ENCODE data around the gene LILRB3.
"Not testable (repeated sequence)": the region's sequence is repeated elsewhere in the genome, so short reads cannot be mapped to it uniquely, and the experiment has no call there.

Gene LILRB3

GRCh38 chr19:54211235-54211634 is 11.6 kb downstream of the LILRB3 start:
- no peak for DNase-seq (ENCODE audit: low read depth in 2 of 2, low spot score in 1 of 2)

DNA sequence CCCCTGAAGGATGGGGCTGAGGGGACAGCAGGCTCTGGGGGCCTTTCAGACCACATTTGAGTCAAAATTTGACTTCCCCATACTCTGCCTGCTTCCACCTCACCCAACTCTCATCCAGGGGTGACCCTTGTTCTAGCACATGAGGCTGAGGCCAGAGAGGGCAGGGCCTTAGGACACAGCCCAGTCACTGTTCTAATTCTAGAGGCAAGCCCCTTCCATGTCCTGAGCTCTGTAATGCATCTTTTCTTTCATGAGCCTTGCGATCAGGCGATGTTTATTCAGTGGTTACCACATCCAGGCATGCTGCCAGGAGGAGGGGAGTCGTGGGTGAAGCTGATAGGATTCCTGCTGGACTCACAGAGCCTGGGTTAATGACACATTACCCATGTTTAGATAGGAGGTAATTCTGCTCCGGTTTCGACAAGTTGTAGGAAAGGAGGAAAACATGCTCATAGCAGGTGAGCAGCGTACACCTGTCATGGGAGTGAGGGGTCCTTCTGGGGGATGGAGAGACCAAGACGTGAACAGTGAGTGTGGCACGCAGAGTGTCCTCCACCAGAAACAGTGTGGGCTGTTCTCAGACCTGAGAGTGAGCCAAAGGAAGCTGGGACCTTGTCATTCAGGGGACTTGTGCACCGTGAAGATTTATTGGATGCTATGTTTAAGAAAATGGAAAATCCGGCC is 12.9 kb downstream of the LILRB3 start:
- no peak for DNase-seq (ENCODE audit: low read depth in 2 of 2, low spot score in 1 of 2)

GRCh38 chr19:54209058-54209810 is 13.6 kb downstream of the LILRB3 start:
- DNase-seq (ENCODE audit: low read depth in 2 of 2, low spot score in 1 of 2) = no peak

DNA sequence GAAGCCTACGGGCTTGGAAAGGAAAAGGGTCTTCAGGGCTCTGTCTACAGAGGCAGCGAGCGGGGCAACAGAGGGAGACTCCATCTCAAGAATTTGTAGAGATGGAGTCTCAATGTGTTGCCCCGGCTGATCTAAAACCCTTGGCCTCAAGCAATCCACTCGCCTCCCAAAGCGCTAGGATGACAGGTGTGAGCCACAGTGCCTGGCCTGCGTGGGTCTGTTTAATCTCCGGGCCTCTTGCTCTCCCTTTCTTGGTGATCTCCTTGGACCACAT is 14.1 kb downstream of the LILRB3 start:
- no peak for DNase-seq (ENCODE audit: low read depth in 2 of 2, low spot score in 1 of 2)

DNA sequence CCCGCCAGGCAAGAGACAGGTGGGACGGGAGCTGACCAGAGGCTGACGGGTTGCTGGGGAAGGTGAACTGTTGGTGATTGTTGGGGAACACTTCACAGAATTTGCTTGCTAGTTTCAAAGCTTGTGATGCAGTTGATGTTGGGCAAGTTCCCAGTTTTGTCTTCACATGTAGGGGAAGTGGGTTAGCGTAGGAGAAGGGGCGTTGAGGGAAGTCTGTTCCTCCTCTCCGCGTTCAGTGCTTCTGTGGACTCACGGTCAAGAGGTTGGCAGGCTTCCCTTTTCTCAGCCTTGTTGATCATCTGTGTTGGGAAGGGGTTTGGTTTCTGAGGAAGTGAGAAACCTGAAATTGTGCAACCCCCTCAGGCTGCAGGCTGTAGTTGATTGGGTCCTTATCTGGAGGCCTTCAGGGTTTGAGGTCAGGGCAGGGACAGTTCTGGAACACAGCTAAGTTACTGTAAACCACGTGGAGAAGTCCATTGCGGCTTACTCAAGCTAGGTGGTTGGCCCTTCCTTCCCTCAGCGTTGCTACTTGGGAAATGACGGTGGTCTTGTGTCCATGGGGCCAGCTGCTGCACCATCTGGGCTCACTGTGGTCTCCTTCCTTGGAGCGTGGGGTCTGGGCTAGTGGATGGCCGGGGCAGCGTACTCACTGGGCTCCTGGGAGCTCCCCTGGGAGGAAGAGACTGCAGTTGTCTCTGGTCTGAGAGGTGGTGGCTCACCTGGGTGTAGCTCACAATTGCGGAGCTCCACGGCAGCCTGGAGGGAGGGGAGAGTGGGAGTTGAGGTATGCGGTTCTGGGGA is 14.6 kb downstream of the LILRB3 start:
- DNase-seq (ENCODE audit: low read depth in 2 of 2, low spot score in 1 of 2) = no peak

DNA sequence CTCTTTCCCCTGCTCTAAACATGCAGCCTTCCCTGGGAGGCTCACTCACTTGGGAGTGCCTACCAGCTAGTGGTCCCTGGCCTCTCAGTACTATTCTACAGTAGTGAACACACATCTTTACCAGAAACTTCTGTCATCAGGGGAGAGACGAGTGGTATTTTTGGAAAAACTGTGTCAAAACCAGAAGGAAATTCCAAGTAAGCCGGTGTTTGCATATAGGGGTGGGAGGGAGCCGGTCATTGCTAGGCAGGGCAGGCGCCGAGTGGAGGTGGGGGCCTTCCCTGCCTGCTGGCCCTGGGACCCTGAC is 15.2 kb downstream of the LILRB3 start:
- no peak for DNase-seq (ENCODE audit: low read depth in 2 of 2, low spot score in 1 of 2)

DNA sequence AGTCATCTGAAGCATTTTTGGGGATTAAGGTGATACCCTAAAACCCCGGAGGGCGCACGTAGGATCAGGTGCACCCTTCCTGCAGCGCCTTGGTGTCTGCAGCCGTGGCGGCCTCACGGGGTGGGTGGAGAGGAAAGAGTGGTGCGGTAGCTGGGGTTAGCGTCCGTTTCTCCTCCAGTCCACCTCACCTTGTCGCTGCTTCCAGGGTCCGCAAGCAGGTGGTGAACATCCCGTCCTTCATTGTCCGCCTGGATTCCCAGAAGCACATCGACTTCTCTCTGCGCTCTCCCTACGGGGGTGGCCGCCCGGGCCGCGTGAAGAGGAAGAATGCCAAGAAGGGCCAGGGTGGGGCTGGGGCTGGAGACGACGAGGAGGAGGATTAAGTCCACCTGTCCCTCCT is 15.6 kb downstream of the LILRB3 start:
- DNase-seq (ENCODE audit: low read depth in 2 of 2, low spot score in 1 of 2) = not testable (repeated sequence)

DNA sequence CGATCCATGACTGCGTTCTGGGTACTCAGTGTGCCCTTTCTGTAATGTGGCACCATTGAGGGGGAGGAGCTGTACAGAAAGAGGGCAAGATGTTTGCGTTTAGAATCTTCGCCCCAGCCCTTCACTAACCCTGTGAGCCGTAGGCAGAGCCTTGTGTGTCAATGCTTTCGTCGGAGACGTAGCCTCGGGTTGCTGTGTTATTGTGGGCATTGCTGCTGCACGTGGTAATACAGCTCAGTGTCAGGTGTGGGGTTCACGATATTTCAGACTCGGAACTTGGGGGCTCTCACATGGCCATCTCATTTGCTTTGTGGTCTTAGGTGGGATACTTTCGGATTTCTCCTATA is 16.0 kb downstream of the LILRB3 start:
- DNase-seq (ENCODE audit: low read depth in 2 of 2, low spot score in 1 of 2) = no peak

DNA sequence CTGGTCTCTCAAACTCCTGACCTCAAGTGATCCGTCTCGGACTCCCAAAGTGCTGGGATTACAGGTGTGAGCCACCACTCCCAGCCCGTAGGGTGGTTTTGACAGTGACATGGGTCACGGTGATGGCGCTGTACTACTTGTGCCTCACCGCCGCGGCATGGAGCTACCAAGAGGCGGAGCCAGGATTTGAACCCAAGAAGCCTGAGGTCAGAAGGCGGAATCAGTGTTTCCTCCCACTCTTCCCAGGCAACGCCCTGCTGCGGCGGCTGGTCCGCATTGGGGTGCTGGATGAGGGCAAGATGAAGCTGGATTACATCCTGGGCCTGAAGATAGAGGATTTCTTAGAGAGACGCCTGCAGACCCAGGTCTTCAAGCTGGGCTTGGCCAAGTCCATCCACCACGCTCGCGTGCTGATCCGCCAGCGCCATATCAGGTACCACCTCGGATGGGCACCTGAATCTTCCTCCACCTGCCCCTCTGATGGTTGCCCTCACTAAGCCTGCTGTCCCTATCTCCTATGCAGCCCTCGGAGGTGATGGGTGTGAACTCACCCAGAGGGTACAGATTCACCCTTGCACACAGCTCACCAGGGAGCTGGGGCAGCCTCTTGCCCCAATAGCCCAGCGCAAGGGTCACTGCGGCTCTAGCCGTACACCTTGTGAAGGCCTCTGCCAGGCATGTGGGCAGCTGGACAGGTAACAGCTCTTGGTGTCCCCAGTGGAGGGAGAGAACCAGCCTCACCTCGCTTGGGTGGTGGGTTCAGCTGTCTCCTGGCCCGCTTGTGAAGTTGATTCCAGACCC is 16.6 kb downstream of the LILRB3 start:
- DNase-seq (ENCODE audit: low read depth in 2 of 2, low spot score in 1 of 2) = no peak

DNA sequence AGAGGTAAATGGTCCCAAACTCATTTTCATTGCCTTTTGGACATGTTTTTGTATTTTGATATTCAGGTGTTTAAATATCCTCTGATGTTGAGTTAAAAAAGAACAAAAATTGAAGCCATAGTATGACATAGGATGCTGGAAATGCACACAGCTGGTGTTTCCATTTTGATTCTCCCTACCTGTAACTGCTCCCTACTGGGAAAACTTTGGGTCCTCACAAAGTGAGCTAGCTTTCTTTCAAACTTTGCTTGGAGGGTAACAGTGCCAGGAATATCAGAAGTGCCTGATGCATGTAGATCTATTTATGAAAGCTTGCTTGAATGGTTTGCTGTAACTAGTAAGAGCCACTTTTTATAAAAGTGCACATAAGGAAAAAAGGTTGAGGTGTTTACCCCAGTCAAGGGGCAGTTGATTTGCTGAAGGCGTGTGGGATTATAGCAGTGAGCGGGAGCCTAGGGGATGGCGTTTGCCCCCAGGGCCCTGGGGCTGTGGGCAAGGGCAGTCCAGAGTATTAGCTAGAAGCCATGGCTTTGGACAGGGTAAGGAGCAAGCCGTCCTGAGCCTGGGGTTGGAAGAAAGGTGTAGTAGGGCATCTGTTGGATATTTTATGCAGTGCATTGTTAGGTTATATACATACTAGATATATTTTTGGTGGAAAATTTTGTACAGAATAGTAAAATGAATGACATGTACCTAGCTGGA is 17.9 kb downstream of the LILRB3 start:
- DNase-seq (ENCODE audit: low read depth in 2 of 2, low spot score in 1 of 2) = no peak

- no peak for DNase-seq (ENCODE audit: low read depth in 2 of 2, low spot score in 1 of 2)
These were observed 19.6 kb downstream of the LILRB3 start for GRCh38 chr19:54203151-54203611.

DNA sequence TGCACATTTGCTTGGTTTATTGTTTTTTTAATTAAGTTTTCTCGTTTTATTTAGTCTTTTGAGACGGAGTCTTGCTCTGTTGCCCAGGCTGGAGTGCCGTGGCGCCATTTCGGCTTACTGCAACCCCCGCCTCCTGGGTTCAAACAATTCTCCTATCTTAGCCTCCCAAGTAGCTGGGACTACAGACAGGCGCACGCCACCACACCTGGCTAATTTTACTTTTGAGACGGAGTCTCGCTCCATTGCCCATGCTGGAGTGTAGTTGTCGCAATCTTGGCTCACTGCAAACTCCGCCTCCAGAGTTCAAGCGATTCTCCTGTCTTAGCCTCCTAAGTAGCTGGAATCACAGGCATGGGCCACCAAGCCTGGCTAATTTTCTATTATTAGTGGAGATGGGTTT is 20.8 kb downstream of the LILRB3 start:
- no peak for DNase-seq (ENCODE audit: low read depth in 2 of 2, low spot score in 1 of 2)

DNA sequence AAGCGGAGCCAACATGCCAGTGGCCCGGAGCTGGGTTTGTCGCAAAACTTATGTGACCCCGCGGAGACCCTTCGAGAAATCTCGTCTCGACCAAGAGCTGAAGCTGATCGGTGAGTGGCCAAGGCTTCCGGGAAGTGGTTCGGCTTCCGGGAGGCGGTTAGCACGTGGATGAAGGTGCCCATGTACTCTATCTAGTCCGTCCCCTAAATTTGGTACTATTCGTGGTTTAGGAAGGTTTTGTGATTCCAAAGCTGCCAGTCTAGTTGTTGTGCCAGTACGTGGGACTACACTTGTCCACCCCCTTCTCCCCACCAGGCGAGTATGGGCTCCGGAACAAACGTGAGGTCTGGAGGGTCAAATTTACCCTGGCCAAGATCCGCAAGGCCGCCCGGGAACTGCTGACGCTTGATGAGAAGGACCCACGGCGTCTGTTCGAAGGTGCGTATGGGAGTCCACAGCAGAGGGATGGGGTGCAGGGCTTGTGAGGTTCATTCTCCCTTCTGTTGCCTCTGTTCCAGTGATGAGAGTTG is 21.6 kb downstream of the LILRB3 start:
- DNase-seq (ENCODE audit: low read depth in 2 of 2, low spot score in 1 of 2) = no peak

DNA sequence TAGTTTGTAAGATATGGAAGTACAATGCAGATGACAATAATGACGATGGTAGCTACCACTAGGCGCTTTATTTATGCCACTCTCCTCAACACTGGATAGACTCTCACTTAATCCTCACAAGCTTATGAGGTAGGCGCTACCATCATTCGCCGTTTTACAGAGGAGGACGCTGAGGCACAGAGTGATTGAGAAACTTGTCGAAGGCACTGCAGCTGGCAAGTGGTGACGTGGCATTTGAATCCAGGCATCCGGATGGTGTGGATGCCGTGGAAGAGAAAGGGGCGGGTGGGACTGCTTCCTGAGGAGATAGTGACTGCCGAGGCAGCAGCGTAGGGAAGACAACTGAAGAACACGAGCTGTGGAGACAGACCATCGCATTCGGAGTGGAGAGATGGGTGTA is 23.4 kb downstream of the LILRB3 start:
- no peak for DNase-seq (ENCODE audit: low read depth in 2 of 2, low spot score in 1 of 2)

- DNase-seq (ENCODE audit: low read depth in 2 of 2, low spot score in 1 of 2) = no peak
These were observed 25.7 kb downstream of the LILRB3 start for GRCh38 chr19:54197121-54197520.

DNA sequence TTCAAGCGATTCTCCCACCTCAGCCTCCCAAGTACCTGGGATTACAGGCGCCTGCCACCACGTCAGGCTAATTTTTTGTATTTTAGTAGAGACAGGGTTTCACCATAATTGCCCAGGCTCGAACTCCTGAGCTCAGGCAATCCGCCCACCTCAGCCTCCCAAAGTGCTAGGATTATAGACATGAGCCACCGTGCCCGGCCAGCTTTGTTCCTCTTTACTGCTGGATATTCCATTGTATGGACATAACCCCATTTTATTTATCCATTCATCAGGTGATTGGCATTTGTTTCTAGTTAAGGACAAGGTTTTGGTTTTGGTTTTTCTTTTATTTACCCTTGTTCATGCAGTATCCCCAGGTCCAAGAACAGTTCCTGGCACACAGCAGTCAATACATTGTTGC is 26.3 kb downstream of the LILRB3 start:
- no peak for DNase-seq (ENCODE audit: low read depth in 2 of 2, low spot score in 1 of 2)

- DNase-seq (ENCODE audit: low read depth in 2 of 2, low spot score in 1 of 2) = not testable (repeated sequence)
These were observed 28.3 kb downstream of the LILRB3 start for GRCh38 chr19:54194463-54194862.

DNA sequence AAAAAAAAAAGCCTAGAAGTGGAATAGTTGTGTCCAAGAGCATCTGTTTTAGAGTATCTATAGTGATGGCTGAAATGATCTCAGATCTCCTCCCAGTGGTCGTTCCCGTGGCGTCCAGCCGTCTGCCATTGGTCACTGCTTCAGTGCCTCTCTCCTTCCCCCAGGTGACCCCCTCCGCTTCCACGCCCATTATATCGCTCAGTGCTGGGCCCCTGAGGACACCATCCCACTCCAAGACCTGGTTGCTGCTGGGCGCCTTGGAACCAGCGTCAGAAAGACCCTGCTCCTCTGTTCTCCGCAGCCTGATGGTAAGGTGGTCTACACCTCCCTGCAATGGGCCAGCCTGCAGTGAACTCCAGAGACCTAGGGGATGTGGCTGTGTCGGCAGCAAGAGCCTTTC is 29.8 kb downstream of the LILRB3 start:
- DNase-seq (ENCODE audit: low read depth in 2 of 2, low spot score in 1 of 2) = no peak

DNA sequence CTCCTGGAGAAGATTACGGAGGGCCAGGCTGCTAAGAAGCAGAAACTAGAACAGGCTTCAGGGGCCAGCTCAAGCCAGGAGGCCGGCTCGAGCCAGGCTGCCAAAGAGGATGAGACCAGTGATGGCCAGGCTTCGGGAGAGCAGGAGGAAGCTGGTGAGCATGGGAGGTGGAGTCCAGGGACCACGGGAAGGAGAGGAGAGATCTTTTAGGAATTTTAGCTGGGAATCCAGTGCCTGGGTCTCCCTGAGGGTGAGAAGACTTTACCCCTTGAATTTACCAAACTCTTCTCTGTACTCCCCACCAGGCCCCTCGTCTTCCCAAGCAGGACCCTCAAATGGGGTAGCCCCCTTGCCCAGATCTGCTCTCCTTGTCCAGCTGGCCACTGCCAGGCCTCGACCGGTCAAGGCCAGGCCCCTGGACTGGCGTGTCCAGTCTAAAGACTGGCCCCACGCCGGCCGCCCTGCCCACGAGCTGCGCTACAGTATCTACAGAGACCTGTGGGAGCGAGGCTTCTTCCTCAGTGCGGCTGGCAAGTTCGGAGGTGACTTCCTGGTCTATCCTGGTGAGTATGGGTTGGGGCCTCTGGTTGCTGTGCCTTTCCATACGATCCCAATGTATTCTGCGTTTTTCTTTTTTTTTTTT is 30.9 kb downstream of the LILRB3 start:
- DNase-seq (ENCODE audit: low read depth in 2 of 2, low spot score in 1 of 2) = no peak

Measured in stimulated activated CD8-positive, alpha-beta memory T cell treated with anti-CD3 and anti-CD28 coated beads, Interleukin-4, amount 100 ng/mL, for 4 hours (primary cell).